Muscle layer of duodenum (tissue), 2 donors: ENCODE measurements around the gene SCEL.
"Not testable (repeated sequence)": the region's sequence is repeated elsewhere in the genome, so short reads cannot be mapped to it uniquely, and the experiment has no call there.

ENCODE experiments used
- H3K27ac ChIP-seq: one replicate; pipeline ENCODE4 v1.7.0; 2013; ENCODE audit warnings: mild to moderate bottlenecking, low read length
- H3K27me3 ChIP-seq: one replicate; pipeline ENCODE4 v1.7.0; 2013; ENCODE audit warnings: low read depth, mild to moderate bottlenecking, control low read depth, low read length
- H3K36me3 ChIP-seq, 2 donors: one replicate each; pipeline ENCODE4 v1.7.0; 2013; ENCODE audit warnings: low read length in 2 of 2, control low read depth in 1 of 2, mild to moderate bottlenecking in 1 of 2; ENCODE audit not compliant: insufficient read depth in 2 of 2, control insufficient read depth in 1 of 2
- H3K4me1 ChIP-seq, 2 donors: one replicate each; pipeline ENCODE4 v1.7.0; 2013; ENCODE audit warnings: low read length in 2 of 2, mild to moderate bottlenecking in 2 of 2, control low read depth in 1 of 2, moderate library complexity in 1 of 2; ENCODE audit not compliant: insufficient read depth in 2 of 2, control insufficient read depth in 1 of 2
- H3K4me3 ChIP-seq, 2 donors: one replicate each; pipeline ENCODE4 v1.7.0; 2013; ENCODE audit warnings: low read length in 2 of 2, low read depth in 1 of 2, mild to moderate bottlenecking in 1 of 2
- H3K9me3 ChIP-seq, 2 donors: one replicate each; pipeline ENCODE4 v1.7.0; 2013; ENCODE audit warnings: low read length in 2 of 2, control low read depth in 1 of 2, mild to moderate bottlenecking in 1 of 2; ENCODE audit not compliant: control insufficient read depth in 1 of 2
- donor health status: healthy.

Gene SCEL

DNA sequence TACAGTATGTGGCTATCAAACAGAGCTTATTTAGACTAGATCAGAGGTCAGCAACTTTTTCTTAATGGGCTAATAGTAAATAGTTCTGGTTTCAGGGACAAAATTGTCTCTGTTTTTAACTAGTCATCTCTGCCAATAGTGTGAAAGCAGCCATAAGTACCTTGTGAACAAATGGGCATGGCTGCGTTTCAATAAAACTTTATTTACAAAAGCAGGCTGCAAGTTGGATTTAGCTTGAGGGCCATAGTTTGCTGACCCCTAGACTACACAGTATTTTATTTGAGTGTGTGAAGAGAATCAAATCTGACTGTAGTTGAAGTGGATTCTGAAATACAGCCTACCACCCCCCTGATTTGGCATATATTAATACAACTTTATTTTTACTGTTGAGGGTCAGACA is 75.6 kb downstream of the SCEL start:
- no peak overlapping the region for H3K4me3 ChIP-seq
- no peaks in the 10 kb centered on the region for H3K4me1 ChIP-seq
- H3K9me3 ChIP-seq: no peaks in the 10 kb centered on the region
- no peaks in the 10 kb centered on the region for H3K36me3 ChIP-seq
- H3K27me3 ChIP-seq: no peaks in the 10 kb centered on the region
- H3K27ac ChIP-seq: no peak overlapping the region

DNA sequence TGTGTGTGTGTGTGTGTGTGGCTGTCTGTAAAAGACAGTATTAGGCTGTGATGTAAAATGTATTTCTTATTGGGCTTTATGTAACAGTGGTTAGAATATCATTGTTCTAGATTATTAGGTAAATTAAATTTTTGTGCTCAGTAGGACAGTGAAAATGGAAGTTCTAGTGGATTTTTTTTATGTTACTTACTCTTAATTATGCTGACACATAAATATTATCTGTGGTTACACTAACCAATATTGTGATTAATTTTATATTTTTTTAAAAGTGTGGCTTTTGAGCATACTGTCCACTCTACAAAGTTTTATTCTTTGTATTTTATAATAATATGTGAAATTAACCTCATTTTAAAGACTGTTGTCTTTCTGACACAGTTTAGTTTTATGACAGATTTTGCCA is 80.5 kb downstream of the SCEL start:
- no peaks in the 10 kb centered on the region for H3K36me3 ChIP-seq
- no peaks in the 10 kb centered on the region for H3K27me3 ChIP-seq
- no peak overlapping the region for H3K4me3 ChIP-seq
- no peak overlapping the region for H3K27ac ChIP-seq
- no peaks in the 10 kb centered on the region for H3K4me1 ChIP-seq
- no peaks in the 10 kb centered on the region for H3K9me3 ChIP-seq

DNA sequence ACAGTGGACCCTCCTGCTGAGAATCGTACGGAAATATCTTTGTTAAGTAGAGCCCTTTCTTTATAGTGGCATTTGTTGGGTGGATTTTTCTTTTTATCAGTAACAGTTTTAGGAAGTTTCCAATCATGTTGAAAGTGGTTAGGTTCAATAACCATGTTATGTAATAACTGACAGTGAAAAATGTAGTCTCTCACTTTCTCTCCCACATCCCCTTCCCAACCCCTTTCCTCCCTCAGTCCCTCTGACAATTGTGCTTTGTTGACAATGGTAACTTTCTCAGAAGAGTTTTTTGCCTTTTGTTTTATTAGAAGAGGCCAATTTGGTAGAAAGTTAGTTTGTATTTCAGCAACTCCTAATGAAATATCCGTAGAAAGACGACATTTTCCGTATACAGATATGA is 84.1 kb downstream of the SCEL start:
- Histone ChIP-seq H3K4me3 (no peak overlapping the region), H3K4me1 (no peaks in the 10 kb centered on the region), H3K27me3 (no peaks in the 10 kb centered on the region), H3K9me3 (no peaks in the 10 kb centered on the region), H3K27ac (no peak overlapping the region), H3K36me3 (no peaks in the 10 kb centered on the region)

DNA sequence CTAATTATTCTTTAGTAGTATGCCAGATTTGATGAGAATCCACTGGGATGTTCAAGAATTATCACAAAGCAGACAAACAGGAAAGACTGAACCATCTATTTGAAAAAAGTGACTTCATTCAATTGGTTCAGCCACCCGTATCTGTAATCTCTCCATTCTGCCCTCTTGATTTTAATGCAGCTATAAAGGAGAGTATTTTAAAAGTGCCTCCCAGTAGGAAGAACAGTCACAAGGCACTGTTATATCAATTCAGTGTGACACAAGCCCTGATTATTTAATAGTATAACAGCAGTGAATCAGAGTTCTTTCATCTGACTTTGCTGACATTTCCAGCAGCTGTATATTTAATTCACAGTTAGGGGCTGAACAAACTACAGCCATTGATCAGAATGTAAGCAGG is 84.6 kb downstream of the SCEL start:
- H3K4me1 ChIP-seq: no peaks in the 10 kb centered on the region
- H3K36me3 ChIP-seq: no peaks in the 10 kb centered on the region
- H3K4me3 ChIP-seq: no peak overlapping the region
- no peak overlapping the region for H3K27ac ChIP-seq
- no peaks in the 10 kb centered on the region for H3K27me3 ChIP-seq
- H3K9me3 ChIP-seq: no peaks in the 10 kb centered on the region

DNA sequence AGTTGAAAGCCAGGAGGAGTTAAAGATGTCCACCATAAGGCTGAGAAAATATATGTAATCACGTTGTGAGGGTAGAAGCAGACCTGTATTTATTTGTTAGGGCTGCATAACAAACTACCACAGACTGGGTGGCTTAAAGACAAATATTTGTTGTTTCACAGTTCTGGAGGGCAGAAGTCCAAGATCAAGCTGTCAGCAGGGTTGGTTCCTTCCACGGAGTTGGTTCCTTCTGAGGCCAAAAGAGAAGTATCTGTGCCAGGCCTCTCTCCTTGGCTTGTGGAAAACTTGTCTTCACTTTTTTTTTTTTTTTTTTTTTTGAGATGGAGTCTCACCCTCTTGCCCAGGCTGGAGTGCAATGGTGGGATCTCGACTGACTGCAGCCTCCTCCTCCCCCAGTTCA is 88.3 kb downstream of the SCEL start:
- H3K36me3 ChIP-seq: no peaks in the 10 kb centered on the region

DNA sequence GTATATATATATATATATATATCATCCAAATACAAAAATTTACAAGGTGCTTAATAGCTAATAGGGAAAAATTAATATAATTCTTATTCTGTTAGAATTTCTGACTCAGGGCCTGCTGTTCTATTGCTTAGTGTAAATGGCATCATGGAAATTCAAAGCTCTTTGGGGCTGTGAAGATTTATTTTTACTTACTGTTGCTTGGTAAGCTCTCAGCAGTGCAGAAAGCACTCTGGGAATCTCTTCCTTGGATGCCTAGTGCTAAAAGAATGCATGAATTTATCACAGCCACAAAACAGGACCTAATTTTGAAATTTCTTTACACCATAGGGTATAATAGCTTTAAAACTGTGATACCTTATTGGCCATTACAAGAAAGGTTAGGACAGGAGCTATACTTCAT is 92.7 kb downstream of the SCEL start:
- Histone ChIP-seq H3K4me3 (no peak overlapping the region), H3K27me3 (no peaks in the 10 kb centered on the region)

More for the DNA sequence above, 88.3 kb downstream of the SCEL start:
- Histone ChIP-seq H3K4me1 (no peaks in the 10 kb centered on the region), H3K4me3 (no peak overlapping the region), H3K9me3 (no peaks in the 10 kb centered on the region), H3K27ac (no peak overlapping the region), H3K27me3 (no peaks in the 10 kb centered on the region)

DNA sequence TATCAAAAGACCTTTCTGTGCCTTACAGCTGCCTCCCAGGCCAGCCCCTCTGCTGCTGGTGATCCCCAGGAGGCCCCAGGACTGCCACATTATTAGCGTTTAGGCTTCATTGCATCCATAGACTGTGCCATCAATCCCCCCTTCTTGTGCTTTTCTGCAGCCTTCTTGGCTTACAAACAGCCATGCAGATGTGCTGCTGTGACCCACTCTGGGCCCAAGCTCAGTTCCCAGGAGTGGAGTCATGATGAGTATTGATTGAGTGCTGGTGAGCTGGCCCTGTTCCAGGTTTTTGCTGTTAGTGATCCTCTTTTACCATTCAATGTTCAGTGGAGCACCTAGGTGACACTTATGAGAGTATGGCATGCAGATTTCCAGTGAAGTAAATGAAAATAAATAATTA is 102.1 kb downstream of the SCEL start:
- no peak overlapping the region for H3K27ac ChIP-seq
- H3K4me3 ChIP-seq: no peak overlapping the region

More for the DNA sequence above, 92.7 kb downstream of the SCEL start:
- Histone ChIP-seq H3K9me3 (no peaks in the 10 kb centered on the region), H3K4me1 (no peaks in the 10 kb centered on the region), H3K27ac (no peak overlapping the region), H3K36me3 (no peaks in the 10 kb centered on the region)

DNA sequence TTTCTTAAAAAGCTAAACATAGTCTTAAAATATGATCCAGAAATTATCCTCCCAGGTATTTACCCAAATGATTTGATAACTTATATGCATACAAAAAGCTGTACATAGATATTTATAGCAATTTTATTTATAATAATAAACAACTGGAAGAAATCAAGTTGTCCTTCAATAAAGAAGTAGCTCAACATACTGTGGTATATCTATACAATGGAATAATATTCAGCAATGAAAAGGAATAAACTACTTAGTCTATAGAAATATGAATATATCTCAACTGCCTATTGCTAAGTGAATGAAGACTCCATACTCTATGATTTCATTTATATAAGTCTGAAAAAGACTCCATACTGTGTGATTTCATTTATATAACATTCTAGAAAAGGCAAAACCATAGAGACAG is 114.9 kb downstream of the SCEL start:
- Histone ChIP-seq H3K9me3 (no peaks in the 10 kb centered on the region), H3K27me3 (no peaks in the 10 kb centered on the region), H3K36me3 (no peaks in the 10 kb centered on the region), H3K4me3 (no peak overlapping the region), H3K4me1 (no peaks in the 10 kb centered on the region), H3K27ac (no peak overlapping the region)

More for the DNA sequence above, 102.1 kb downstream of the SCEL start:
- Histone ChIP-seq H3K36me3 (no peaks in the 10 kb centered on the region), H3K27me3 (no peaks in the 10 kb centered on the region), H3K9me3 (no peaks in the 10 kb centered on the region), H3K4me1 (no peaks in the 10 kb centered on the region)

DNA sequence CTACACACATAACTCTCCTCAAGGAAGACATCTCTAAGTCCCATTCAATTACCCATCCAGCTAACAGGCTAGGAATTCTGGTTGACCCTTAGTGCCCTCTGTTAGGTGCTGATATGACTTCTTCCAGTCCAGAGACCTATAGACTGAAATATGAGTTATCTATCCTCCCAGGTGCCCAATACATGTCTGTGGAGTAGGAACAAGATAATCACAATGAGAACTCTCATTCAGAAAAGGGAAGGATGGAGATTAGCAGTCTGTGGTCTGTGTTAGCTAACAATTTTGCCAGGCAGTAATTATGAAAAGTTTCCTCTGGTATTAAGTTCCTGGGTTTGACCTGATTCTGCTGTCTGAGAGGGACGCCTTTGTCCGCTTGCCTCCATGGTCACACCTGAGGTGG is 117.8 kb downstream of the SCEL start:
- no peaks in the 10 kb centered on the region for H3K9me3 ChIP-seq
- H3K27ac ChIP-seq: no peak overlapping the region
- H3K4me3 ChIP-seq: no peak overlapping the region
- H3K36me3 ChIP-seq: no peaks in the 10 kb centered on the region
- H3K27me3 ChIP-seq: no peaks in the 10 kb centered on the region
- no peaks in the 10 kb centered on the region for H3K4me1 ChIP-seq

DNA sequence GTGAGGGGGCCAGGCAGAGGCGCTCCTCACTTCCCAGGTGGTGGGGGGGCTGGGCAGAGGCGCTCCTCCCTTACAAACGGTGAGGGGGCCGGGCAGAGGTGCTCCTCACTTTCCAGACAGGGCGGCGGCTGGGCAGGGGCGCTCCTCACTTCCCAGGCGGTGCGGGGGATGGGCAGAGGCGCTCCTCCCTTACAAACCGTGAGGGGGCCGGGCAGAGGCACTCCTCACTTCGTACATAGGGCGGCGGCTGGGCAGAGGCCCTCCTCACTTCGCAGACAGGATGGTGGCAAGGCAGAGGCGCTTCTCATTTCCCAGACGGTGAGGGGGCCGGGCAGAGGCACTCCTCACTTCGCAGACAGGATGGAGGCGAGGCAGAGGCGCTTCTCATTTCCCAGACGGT is 124.5 kb downstream of the SCEL start:
- H3K27ac ChIP-seq, H3K27me3 ChIP-seq, H3K4me3 ChIP-seq, H3K36me3 ChIP-seq, H3K9me3 ChIP-seq, H3K4me1 ChIP-seq: not testable (repeated sequence)

DNA sequence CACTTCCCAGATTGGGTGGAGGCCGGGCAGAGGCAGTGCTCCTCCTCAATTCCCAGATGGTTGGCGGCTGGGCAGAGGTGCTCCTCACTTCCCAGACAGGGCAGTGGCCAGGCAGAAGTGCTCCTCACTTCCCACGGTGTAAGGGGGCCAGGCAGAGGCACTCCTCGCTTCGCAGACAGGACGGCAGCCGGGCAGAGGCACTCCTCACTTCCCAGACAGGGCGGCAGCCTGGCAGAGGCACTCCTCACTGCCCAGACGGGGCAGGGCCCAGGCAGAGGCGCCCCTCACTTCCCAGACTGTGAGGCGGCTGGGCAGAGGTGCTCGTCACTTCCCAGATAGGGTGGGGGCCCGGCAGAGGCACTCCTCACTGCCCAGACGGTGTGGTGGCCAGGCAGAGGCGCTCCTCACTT is 125.3 kb downstream of the SCEL start:
- no peaks in the 10 kb centered on the region for H3K9me3 ChIP-seq
- no peaks in the 10 kb centered on the region for H3K27me3 ChIP-seq
- no peaks in the 10 kb centered on the region for H3K4me1 ChIP-seq
- no peak overlapping the region for H3K27ac ChIP-seq
- H3K36me3 ChIP-seq: no peaks in the 10 kb centered on the region
- no peak overlapping the region for H3K4me3 ChIP-seq

DNA sequence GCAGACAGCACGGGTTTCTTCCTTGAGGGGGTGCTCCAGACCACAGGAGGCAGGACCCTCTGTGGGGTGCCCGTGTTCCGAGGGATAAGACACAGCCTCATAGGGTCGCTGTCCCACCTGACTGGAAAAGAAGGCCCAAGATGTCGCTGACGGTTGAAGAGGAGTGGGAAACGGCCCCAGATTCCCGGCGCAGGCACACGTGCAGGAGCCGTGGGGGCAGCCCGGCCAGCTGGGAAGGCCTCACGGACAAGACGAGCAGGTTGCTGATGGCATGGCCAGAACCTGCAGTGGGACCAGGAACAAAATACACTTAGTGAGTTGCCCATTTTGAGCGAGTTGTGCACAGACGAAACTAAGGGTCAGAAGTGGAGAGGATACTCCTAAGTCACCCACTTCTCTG is 126.8 kb downstream of the SCEL start:
- not testable (repeated sequence) for H3K27me3 ChIP-seq, H3K36me3 ChIP-seq, H3K27ac ChIP-seq, H3K4me1 ChIP-seq, H3K4me3 ChIP-seq, H3K9me3 ChIP-seq
